Panc1 (cell line): Measurements from ENCODE around the gene PLXNC1. TPM values are rescaled to one million over a fixed set of nuclear protein-coding genes. Genes with fewer than 3 reads are reported as not detected.
A peak's percentile ranks its signal among the peaks of the same experiment; 100 is the strongest.

Experiments
- ATAC-seq: fragments of 200-7000 bp; cut with Tn5 transposase; 2 replicates; pipeline ENCODE4 v1.9.1; 2020; ENCODE audit warnings: mild to moderate bottlenecking, moderate library complexity
- BruUV-seq: library from RNA; stranded (reverse); fragments of 400-500 nt; replicated peaks from 2 replicates; lab custom pipeline; 2021; lab: Mats Ljungman, UMichigan
- CTCF ChIA-PET: fragments of 300-600 bp; sonication (Branson Sonifier 250); formaldehyde crosslinking; loops from one replicate; lab custom pipeline; 2022; ENCODE audit warnings: antibody characterized with exemption; lab: Charles Lee
- POLR2A ChIA-PET: fragments of 300-600 bp; sonication (Branson Sonifier 250); formaldehyde crosslinking; loops from one replicate; lab custom pipeline; 2022; ENCODE audit warnings: antibody characterized with exemption; lab: Charles Lee
- DNase-seq: peaks from one replicate; pipeline ENCODE4 v3.0.0-alpha.2; 2010; ENCODE audit warnings: low read depth, low spot score
- H3K27ac ChIP-seq: 2 replicates; pipeline ENCODE4 v1.5.1; 2011; ENCODE audit warnings: mild to moderate bottlenecking, low read length, inconsistent platforms
- H3K27me3 ChIP-seq: fragments of 200-500 bp; sonication (Bioruptor generic); 2 replicates; pipeline ENCODE4 v1.6.0; 2014; ENCODE audit warnings: low read length, inconsistent platforms; ENCODE audit not compliant: control insufficient read depth, insufficient read depth
- H3K36me3 ChIP-seq: fragments of 200-500 bp; sonication (Bioruptor generic); 2 replicates; pipeline ENCODE4 v1.5.1; 2014; ENCODE audit warnings: inconsistent platforms, mild to moderate bottlenecking, low read length, moderate library complexity; ENCODE audit not compliant: control insufficient read depth, insufficient read depth
- H3K4me1 ChIP-seq: 2 replicates; pipeline ENCODE4 v1.5.1; 2011; ENCODE audit warnings: inconsistent platforms, mild to moderate bottlenecking, low read length, moderate library complexity; ENCODE audit not compliant: control insufficient read depth, insufficient read depth
- H3K4me3 ChIP-seq, 2 experiments: 2 replicates each; pipeline ENCODE4 v1.5.1; 2011 to 2012; ENCODE audit warnings: low read depth in 2 of 2, low read length in 2 of 2, mild to moderate bottlenecking in 2 of 2, inconsistent platforms in 1 of 2, moderate library complexity in 1 of 2
- H3K9me3 ChIP-seq: fragments of 200-500 bp; sonication (Bioruptor generic); 2 replicates; pipeline ENCODE4 v1.5.1; 2014; ENCODE audit warnings: low read depth, mild to moderate bottlenecking, inconsistent platforms, low read length, moderate library complexity; ENCODE audit not compliant: control insufficient read depth, insufficient read depth
- CTCF ChIP-seq: fragments of 450-650 bp; IDR thresholded peaks from 2 replicates; pipeline ENCODE4 v1.5.1; 2017; ENCODE audit warnings: mild to moderate bottlenecking
- POLR2AphosphoS5 ChIP-seq: IDR thresholded peaks from 2 replicates; pipeline ENCODE4 v1.6.1; 2012; ENCODE audit warnings: mild to moderate bottlenecking, low read depth, low read length, moderate library complexity
- SIN3A ChIP-seq: IDR thresholded peaks from 2 replicates; pipeline ENCODE4 v1.6.1; 2012; ENCODE audit warnings: low read depth, mild to moderate bottlenecking, low read length, moderate library complexity, borderline replicate concordance; ENCODE audit not compliant: insufficient read depth
- TCF7L2 ChIP-seq: IDR thresholded peaks from 2 replicates; pipeline ENCODE4 v1.6.1; 2011; ENCODE audit warnings: mild to moderate bottlenecking, low read depth, low read length, inconsistent platforms
- in situ Hi-C: cut with HindIII; loops from 2 replicates; pipeline ENCODE4 v1.10.0; 2016; ENCODE audit warnings: low sequenced_read_pairs, low pct_unique_long_range_greater_than_20kb
- intact Hi-C: fragments of 100-400 bp; cut with micrococcal nuclease; formaldehyde crosslinking; loops from one replicate; pipeline ENCODE4 v1.10.0; 2022; ENCODE audit not compliant: unreplicated experiment
- total RNA-seq: library from RNA; stranded (reverse); gene quantifications from one replicate; pipeline ENCODE4 v1.2.1, GENCODE V29; 2021; ENCODE audit not compliant: unreplicated experiment
- TF ChIP-seq, protein P1 (sequence below), 2 experiments: IDR thresholded peaks; 2 replicates each; pipeline ENCODE4 v1.6.1; 2011 to 2012; ENCODE audit warnings: low read depth in 2 of 2, control low read depth in 1 of 2, low read length in 1 of 2, mild to moderate bottlenecking in 1 of 2, moderate library complexity in 1 of 2; ENCODE audit not compliant: insufficient read depth in 1 of 2

PLXNC1 gene
- total RNA-seq, 1 experiment from 2014 or later = 0.57 TPM

- DNase-seq (peak; percentile 48), ATAC-seq (peak; percentile 87)
- H3K9me3 ChIP-seq = no peaks in the 10 kb centered on the region
- no peak for TF ChIP-seq POLR2AphosphoS5
- peak; percentile 91 for TF ChIP-seq CTCF
- TF ChIP-seq, protein P1, sequence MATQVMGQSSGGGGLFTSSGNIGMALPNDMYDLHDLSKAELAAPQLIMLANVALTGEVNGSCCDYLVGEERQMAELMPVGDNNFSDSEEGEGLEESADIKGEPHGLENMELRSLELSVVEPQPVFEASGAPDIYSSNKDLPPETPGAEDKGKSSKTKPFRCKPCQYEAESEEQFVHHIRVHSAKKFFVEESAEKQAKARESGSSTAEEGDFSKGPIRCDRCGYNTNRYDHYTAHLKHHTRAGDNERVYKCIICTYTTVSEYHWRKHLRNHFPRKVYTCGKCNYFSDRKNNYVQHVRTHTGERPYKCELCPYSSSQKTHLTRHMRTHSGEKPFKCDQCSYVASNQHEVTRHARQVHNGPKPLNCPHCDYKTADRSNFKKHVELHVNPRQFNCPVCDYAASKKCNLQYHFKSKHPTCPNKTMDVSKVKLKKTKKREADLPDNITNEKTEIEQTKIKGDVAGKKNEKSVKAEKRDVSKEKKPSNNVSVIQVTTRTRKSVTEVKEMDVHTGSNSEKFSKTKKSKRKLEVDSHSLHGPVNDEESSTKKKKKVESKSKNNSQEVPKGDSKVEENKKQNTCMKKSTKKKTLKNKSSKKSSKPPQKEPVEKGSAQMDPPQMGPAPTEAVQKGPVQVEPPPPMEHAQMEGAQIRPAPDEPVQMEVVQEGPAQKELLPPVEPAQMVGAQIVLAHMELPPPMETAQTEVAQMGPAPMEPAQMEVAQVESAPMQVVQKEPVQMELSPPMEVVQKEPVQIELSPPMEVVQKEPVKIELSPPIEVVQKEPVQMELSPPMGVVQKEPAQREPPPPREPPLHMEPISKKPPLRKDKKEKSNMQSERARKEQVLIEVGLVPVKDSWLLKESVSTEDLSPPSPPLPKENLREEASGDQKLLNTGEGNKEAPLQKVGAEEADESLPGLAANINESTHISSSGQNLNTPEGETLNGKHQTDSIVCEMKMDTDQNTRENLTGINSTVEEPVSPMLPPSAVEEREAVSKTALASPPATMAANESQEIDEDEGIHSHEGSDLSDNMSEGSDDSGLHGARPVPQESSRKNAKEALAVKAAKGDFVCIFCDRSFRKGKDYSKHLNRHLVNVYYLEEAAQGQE (IDR thresholded peaks at IDR 0.05; ENCODE audit: insufficient read depth in 1 of 2, low read depth in 2 of 2, low read length in 1 of 2) = 0 out of 4 replicates have a peak, but pooled peaks of 1 of the 2 experiments have one; percentile 28
- peak overlapping the region; percentile 65 to 81 for H3K4me3 ChIP-seq
- H3K27ac ChIP-seq = peak overlapping the region; percentile 49; the same call in 1 of the 2 replicates
- CTCF ChIA-PET = interaction anchor here (0.5 to 3.2 kb wide), 13 partner anchors 10 to 1114 kb away, joined by 3 to 38 read pairs (median 3); no protein-coding TSS in a partner anchor
- intact Hi-C loops (loop anchor here (5.0 to 10.0 kb wide), 2 partner anchors 599 to 676 kb away; no protein-coding TSS in a partner anchor), in situ Hi-C loops (no loop called here)
- no peaks in the 10 kb centered on the region for H3K27me3 ChIP-seq
- POLR2A ChIA-PET = interaction anchor here (0.6 kb wide), 1 partner anchor 595 kb away, joined by 10 read pairs; no protein-coding TSS in a partner anchor
- no peaks in the 10 kb centered on the region for H3K36me3 ChIP-seq
- no TSS peak for BruUV-seq
- H3K4me1 ChIP-seq = peaks cover 22% of the 10 kb centered on the region
Observed at GRCh38 chr12:94100990-94101737, 47.2 kb upstream of the PLXNC1 start.

GRCh38 chr12:94101738-94102660 is 46.4 kb upstream of the PLXNC1 start:
- Histone ChIP-seq H3K27me3 (no peaks in the 10 kb centered on the region), H3K4me1 (peaks cover 22% of the 10 kb centered on the region), H3K9me3 (no peaks in the 10 kb centered on the region), H3K27ac (0 out of 2 replicates have a peak overlapping the region, but pooled peaks have one; percentile 35), H3K36me3 (no peaks in the 10 kb centered on the region), H3K4me3 (peak overlapping the region; percentile 65 to 81)
- DNase-seq (peak; percentile 65), ATAC-seq (peak; percentile 87)
- CTCF ChIA-PET = interaction anchor here (0.5 to 3.2 kb wide), 16 partner anchors 10 to 1357 kb away, joined by 3 to 38 read pairs (median 4); no protein-coding TSS in a partner anchor
- BruUV-seq = no TSS peak
- intact Hi-C loops (loop anchor here (1.0 to 10.0 kb wide), 4 partner anchors 335 to 677 kb away; no protein-coding TSS in a partner anchor), in situ Hi-C loops (no loop called here)
- POLR2A ChIA-PET = interaction anchor here (0.6 kb wide), 3 partner anchors 31 to 596 kb away, joined by 10 to 19 read pairs (median 10); no protein-coding TSS in a partner anchor
- TF ChIP-seq SIN3A = no peak
- TF ChIP-seq, protein P1 (IDR thresholded peaks at IDR 0.05; ENCODE audit: insufficient read depth in 1 of 2, low read depth in 2 of 2, low read length in 1 of 2) = no peak
- peak; percentile 75 for TF ChIP-seq CTCF
- TF ChIP-seq POLR2AphosphoS5 = no peak
- peak; percentile 21; the same call in 1 of the 2 replicates for TF ChIP-seq TCF7L2
